ENCODE measurements around the gene ROR2.
"Not testable (repeated sequence)": the region's sequence is repeated elsewhere in the genome, so short reads cannot be mapped to it uniquely, and the experiment has no call there.

ROR2 gene

GRCh38 chr9:91803970-91804752, 145.9 kb downstream of the ROR2 start:
- no peak overlapping the region for H3K4me3 ChIP-seq (ENCODE audit: low read depth, low read length)

GRCh38 chr9:91803151-91803940, 146.7 kb downstream of the ROR2 start:
- H3K4me3 ChIP-seq (ENCODE audit: low read depth, low read length): no peak overlapping the region

GRCh38 chr9:91802391-91802790, 147.6 kb downstream of the ROR2 start:
- no peak overlapping the region for H3K4me3 ChIP-seq (ENCODE audit: low read depth, low read length)

- no peak overlapping the region for H3K4me3 ChIP-seq (ENCODE audit: low read depth, low read length)
Measured at GRCh38 chr9:91800473-91801030, 149.5 kb downstream of the ROR2 start.

GRCh38 chr9:91799113-91799744, 150.8 kb downstream of the ROR2 start:
- H3K4me3 ChIP-seq (ENCODE audit: low read depth, low read length): no peak overlapping the region

GRCh38 chr9:91798273-91799112, 151.5 kb downstream of the ROR2 start:
- H3K4me3 ChIP-seq (ENCODE audit: low read depth, low read length): not testable (repeated sequence)

- H3K4me3 ChIP-seq (ENCODE audit: low read depth, low read length): not testable (repeated sequence)
Measured at GRCh38 chr9:91797517-91797916, 152.5 kb downstream of the ROR2 start.

GRCh38 chr9:91796516-91796915, 153.5 kb downstream of the ROR2 start:
- H3K4me3 ChIP-seq (ENCODE audit: low read depth, low read length): not testable (repeated sequence)

- H3K4me3 ChIP-seq (ENCODE audit: low read depth, low read length): no peak overlapping the region
Measured at GRCh38 chr9:91795598-91796241, 154.3 kb downstream of the ROR2 start.

- not testable (repeated sequence) for H3K4me3 ChIP-seq (ENCODE audit: low read depth, low read length)
Measured at GRCh38 chr9:91793371-91793770, 156.7 kb downstream of the ROR2 start.

- no peak overlapping the region for H3K4me3 ChIP-seq (ENCODE audit: low read depth, low read length)
Measured at GRCh38 chr9:91790917-91791316, 159.1 kb downstream of the ROR2 start.

GRCh38 chr9:91789941-91790340, 160.1 kb downstream of the ROR2 start:
- no peak overlapping the region for H3K4me3 ChIP-seq (ENCODE audit: low read depth, low read length)

GRCh38 chr9:91787931-91788330, 162.1 kb downstream of the ROR2 start:
- no peak overlapping the region for H3K4me3 ChIP-seq (ENCODE audit: low read depth, low read length)

GRCh38 chr9:91786132-91786896, 163.7 kb downstream of the ROR2 start:
- no peak overlapping the region for H3K4me3 ChIP-seq (ENCODE audit: low read depth, low read length)

- no peak overlapping the region for H3K4me3 ChIP-seq (ENCODE audit: low read depth, low read length)
Measured at GRCh38 chr9:91785447-91785842, 164.6 kb downstream of the ROR2 start.

- H3K4me3 ChIP-seq (ENCODE audit: low read depth, low read length): no peak overlapping the region
Measured at GRCh38 chr9:91784673-91785446, 165.2 kb downstream of the ROR2 start.

- H3K4me3 ChIP-seq (ENCODE audit: low read depth, low read length): no peak overlapping the region
Measured at GRCh38 chr9:91783876-91784672, 166.0 kb downstream of the ROR2 start.

- no peak overlapping the region for H3K4me3 ChIP-seq (ENCODE audit: low read depth, low read length)
Measured at GRCh38 chr9:91783411-91783810, 166.6 kb downstream of the ROR2 start.
